ENCODE results near the gene LRP1B.

LRP1B gene

GRCh38 chr2:140842110-140842509, 1288.7 kb downstream of the LRP1B start:
- TF ChIP-seq RAD21 (IDR thresholded peaks at IDR 0.05; ENCODE audit: low read depth) (no peak), REST (IDR thresholded peaks at IDR 0.05; ENCODE audit: low read depth) (no peak), TEAD4 (IDR thresholded peaks at IDR 0.05) (no peak), USF1 (IDR thresholded peaks at IDR 0.05) (no peak), TCF12 (IDR thresholded peaks at IDR 0.05; ENCODE audit: low read depth) (no peak), CREB1 (IDR thresholded peaks at IDR 0.05; ENCODE audit: low read depth) (no peak), NFIC (IDR thresholded peaks at IDR 0.05) (no peak), TAF1 (IDR thresholded peaks at IDR 0.05; ENCODE audit: low read depth) (no peak), EGR1 (IDR thresholded peaks at IDR 0.05) (no peak), MAX (IDR thresholded peaks at IDR 0.05) (no peak), YY1 (IDR thresholded peaks at IDR 0.05; ENCODE audit: low read depth) (no peak), CEBPB (IDR thresholded peaks at IDR 0.05) (no peak), ZBTB7A (IDR thresholded peaks at IDR 0.05; ENCODE audit: low read depth) (no peak), FOXM1 (IDR thresholded peaks at IDR 0.05; ENCODE audit: borderline replicate concordance, low read depth) (no peak), EP300 (IDR thresholded peaks at IDR 0.05; ENCODE audit: borderline replicate concordance) (no peak)

GRCh38 chr2:140841141-140841540, 1289.7 kb downstream of the LRP1B start:
- TF ChIP-seq CREB1 (IDR thresholded peaks at IDR 0.05; ENCODE audit: low read depth) (no peak), MAX (IDR thresholded peaks at IDR 0.05) (no peak), TCF12 (IDR thresholded peaks at IDR 0.05; ENCODE audit: low read depth) (no peak), ZBTB7A (IDR thresholded peaks at IDR 0.05; ENCODE audit: low read depth) (no peak), EGR1 (IDR thresholded peaks at IDR 0.05) (no peak), CEBPB (IDR thresholded peaks at IDR 0.05) (no peak), FOXM1 (IDR thresholded peaks at IDR 0.05; ENCODE audit: borderline replicate concordance, low read depth) (no peak), RAD21 (IDR thresholded peaks at IDR 0.05; ENCODE audit: low read depth) (no peak), TEAD4 (IDR thresholded peaks at IDR 0.05) (no peak), TAF1 (IDR thresholded peaks at IDR 0.05; ENCODE audit: low read depth) (no peak), EP300 (IDR thresholded peaks at IDR 0.05; ENCODE audit: borderline replicate concordance) (no peak), USF1 (IDR thresholded peaks at IDR 0.05) (no peak), NFIC (IDR thresholded peaks at IDR 0.05) (no peak), YY1 (IDR thresholded peaks at IDR 0.05; ENCODE audit: low read depth) (no peak), REST (IDR thresholded peaks at IDR 0.05; ENCODE audit: low read depth) (no peak)

- no peak for TF ChIP-seq TEAD4 (IDR thresholded peaks at IDR 0.05)
- no peak for TF ChIP-seq TCF12 (IDR thresholded peaks at IDR 0.05; ENCODE audit: low read depth)
- TF ChIP-seq EP300 (IDR thresholded peaks at IDR 0.05; ENCODE audit: borderline replicate concordance): no peak
- TF ChIP-seq EGR1 (IDR thresholded peaks at IDR 0.05): no peak
- no peak for TF ChIP-seq CREB1 (IDR thresholded peaks at IDR 0.05; ENCODE audit: low read depth)
- no peak for TF ChIP-seq YY1 (IDR thresholded peaks at IDR 0.05; ENCODE audit: low read depth)
- TF ChIP-seq USF1 (IDR thresholded peaks at IDR 0.05): no peak
- TF ChIP-seq RAD21 (IDR thresholded peaks at IDR 0.05; ENCODE audit: low read depth): no peak
- no peak for TF ChIP-seq CEBPB (IDR thresholded peaks at IDR 0.05)
- no peak for TF ChIP-seq TAF1 (IDR thresholded peaks at IDR 0.05; ENCODE audit: low read depth)
- TF ChIP-seq FOXM1 (IDR thresholded peaks at IDR 0.05; ENCODE audit: borderline replicate concordance, low read depth): no peak
- no peak for TF ChIP-seq REST (IDR thresholded peaks at IDR 0.05; ENCODE audit: low read depth)
- TF ChIP-seq MAX (IDR thresholded peaks at IDR 0.05): no peak
- no peak for TF ChIP-seq NFIC (IDR thresholded peaks at IDR 0.05)
- TF ChIP-seq ZBTB7A (IDR thresholded peaks at IDR 0.05; ENCODE audit: low read depth): no peak
Observed at GRCh38 chr2:140836826-140837225, 1294.0 kb downstream of the LRP1B start.

All from Ishikawa (cell line).